ENCODE measurements around the gene STX18. TPM values are rescaled to one million over a fixed set of nuclear protein-coding genes. Genes with fewer than 3 reads are reported as not detected.

Gene STX18
- total RNA-seq, 1 experiment from 2014 or later: 32.7 TPM

DNA sequence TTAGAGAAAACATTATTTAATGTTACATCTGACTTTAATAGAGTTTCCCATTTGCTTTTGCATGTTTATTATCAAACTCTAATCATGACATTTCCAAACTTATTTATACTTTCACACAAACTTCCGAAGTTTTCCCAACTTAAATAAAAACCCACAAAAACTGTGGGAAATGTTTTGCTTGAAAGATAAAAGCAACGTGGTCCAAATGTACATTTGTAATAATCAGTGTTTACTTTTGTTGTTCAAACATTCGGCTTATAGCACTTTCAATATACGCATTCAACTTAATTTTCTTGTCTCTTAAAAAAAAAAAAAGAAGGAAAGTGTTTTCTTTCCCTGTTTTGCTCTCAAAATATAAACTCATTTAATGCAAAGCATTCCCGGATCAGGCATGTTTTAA, 51.0 kb downstream of the STX18 start:
- CTCF ChIA-PET: interaction anchor here (1.5 to 2.4 kb wide), 2 partner anchors 10 kb away, joined by 5 to 8 read pairs; no protein-coding TSS in a partner anchor
- no peak for DNase-seq (ENCODE audit: unreplicated experiment)
- POLR2A ChIA-PET: no interaction called here
- no peaks in the 10 kb centered on the region for H3K27me3 Mint-ChIP-seq (ENCODE audit: insufficient read depth, unreplicated experiment)
- intact Hi-C loops (cut with micrococcal nuclease): no loop called here
- no peaks in the 10 kb centered on the region for H3K9me3 Mint-ChIP-seq (ENCODE audit: unreplicated experiment)
- TF ChIP-seq, protein P1, sequence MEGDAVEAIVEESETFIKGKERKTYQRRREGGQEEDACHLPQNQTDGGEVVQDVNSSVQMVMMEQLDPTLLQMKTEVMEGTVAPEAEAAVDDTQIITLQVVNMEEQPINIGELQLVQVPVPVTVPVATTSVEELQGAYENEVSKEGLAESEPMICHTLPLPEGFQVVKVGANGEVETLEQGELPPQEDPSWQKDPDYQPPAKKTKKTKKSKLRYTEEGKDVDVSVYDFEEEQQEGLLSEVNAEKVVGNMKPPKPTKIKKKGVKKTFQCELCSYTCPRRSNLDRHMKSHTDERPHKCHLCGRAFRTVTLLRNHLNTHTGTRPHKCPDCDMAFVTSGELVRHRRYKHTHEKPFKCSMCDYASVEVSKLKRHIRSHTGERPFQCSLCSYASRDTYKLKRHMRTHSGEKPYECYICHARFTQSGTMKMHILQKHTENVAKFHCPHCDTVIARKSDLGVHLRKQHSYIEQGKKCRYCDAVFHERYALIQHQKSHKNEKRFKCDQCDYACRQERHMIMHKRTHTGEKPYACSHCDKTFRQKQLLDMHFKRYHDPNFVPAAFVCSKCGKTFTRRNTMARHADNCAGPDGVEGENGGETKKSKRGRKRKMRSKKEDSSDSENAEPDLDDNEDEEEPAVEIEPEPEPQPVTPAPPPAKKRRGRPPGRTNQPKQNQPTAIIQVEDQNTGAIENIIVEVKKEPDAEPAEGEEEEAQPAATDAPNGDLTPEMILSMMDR (IDR thresholded peaks at IDR 0.05; ENCODE audit: unreplicated experiment): no peak
- no peak overlapping the region for H3K4me3 Mint-ChIP-seq (ENCODE audit: unreplicated experiment)
- BruUV-seq (replicated peaks): no TSS peak
- no peaks in the 10 kb centered on the region for H3K36me3 Mint-ChIP-seq (ENCODE audit: insufficient read depth, unreplicated experiment)
- no peak overlapping the region for H3K27ac Mint-ChIP-seq (ENCODE audit: low read depth, unreplicated experiment)
- peaks cover 6% of the 10 kb centered on the region for H3K4me1 Mint-ChIP-seq (ENCODE audit: insufficient read depth, unreplicated experiment)

DNA sequence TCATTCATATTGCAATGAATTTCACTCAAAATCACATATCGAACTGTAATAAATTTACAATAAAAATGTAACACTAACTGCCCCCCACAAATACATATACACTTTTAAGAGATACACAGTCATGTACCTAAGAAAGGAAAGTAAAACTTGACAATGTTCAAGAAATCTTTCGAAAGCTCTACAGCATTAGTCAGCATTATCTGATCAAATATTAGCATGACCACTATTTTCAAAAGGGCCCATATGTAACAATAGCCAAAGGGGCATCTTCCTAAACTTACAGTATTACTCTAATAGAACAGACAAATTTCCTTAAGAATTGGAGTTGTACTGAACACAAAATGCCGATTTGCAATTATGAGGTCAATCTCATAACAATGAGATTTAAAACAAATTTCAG, 51.8 kb downstream of the STX18 start:
- Mint-ChIP-seq H3K27ac (ENCODE audit: low read depth, unreplicated experiment) (no peak overlapping the region), H3K9me3 (ENCODE audit: unreplicated experiment) (no peaks in the 10 kb centered on the region), H3K36me3 (ENCODE audit: insufficient read depth, unreplicated experiment) (no peaks in the 10 kb centered on the region), H3K27me3 (ENCODE audit: insufficient read depth, unreplicated experiment) (no peaks in the 10 kb centered on the region), H3K4me3 (ENCODE audit: unreplicated experiment) (no peak overlapping the region), H3K4me1 (ENCODE audit: insufficient read depth, unreplicated experiment) (peaks cover 6% of the 10 kb centered on the region)
- BruUV-seq (replicated peaks): no TSS peak
- intact Hi-C loops (cut with micrococcal nuclease): no loop called here
- ChIA-PET CTCF (interaction anchor here (2.4 to 3.8 kb wide), 2 partner anchors 10 to 30 kb away, joined by 8 to 17 read pairs; no protein-coding TSS in a partner anchor), POLR2A (interaction anchor here (0.7 kb wide), 2 partner anchors 52 to 357 kb away, joined by 3 to 4 read pairs; partner anchors contain the start of gene STX18)
- DNase-seq (ENCODE audit: unreplicated experiment): no peak
- TF ChIP-seq, protein P1 (IDR thresholded peaks at IDR 0.05; ENCODE audit: unreplicated experiment): no peak

DNA sequence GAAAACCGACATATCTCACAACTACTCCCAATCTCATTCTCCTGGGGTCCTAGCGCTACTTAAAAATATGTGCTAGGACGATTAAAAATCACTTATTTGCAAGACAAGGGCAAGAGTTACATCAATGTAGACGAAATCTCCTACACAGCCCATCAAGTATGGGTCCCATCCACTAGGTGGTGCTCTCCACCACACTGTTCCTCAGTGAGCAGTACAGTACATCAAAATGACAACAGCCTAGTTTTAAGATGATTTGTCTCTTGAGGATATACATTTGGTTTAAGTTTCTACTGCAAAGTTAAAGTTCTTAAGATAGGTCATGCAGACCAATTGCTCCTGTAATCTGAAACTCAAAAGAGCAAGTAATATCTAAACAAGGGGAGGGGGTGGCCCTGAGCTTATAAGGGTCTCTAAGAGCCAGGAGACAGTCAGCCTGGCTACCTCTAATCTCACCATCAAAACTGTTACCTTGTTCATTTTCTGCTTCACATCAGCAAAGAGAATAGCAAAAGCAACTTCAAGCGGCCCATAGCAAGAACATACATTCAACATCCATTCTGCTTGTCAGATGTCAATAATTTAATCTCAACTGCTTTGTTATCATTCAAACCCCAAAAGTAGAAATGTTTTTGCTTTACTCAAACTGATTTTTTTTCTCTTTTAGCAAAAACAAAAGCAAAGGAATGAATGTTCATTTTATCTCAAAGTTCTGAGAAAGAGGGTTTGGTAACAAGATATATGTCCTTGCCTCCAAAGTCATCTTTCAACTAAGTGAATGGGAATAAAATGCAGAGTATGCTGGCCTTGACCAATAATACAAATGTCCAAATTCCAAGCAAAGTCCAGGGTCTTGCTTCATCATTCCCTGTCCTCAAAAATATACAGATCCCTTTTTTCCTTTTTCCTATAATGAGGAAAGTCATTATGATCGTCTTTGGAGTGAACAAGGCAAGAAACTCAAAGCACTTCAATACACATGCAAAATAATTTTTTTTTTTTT, 53.1 kb downstream of the STX18 start:
- H3K27me3 Mint-ChIP-seq (ENCODE audit: insufficient read depth, unreplicated experiment): no peaks in the 10 kb centered on the region
- POLR2A ChIA-PET: interaction anchor here (1.0 kb wide), 1 partner anchor 389 kb away, joined by 3 read pairs; no protein-coding TSS in a partner anchor
- no peaks in the 10 kb centered on the region for H3K9me3 Mint-ChIP-seq (ENCODE audit: unreplicated experiment)
- no peak overlapping the region for H3K27ac Mint-ChIP-seq (ENCODE audit: low read depth, unreplicated experiment)
- intact Hi-C loops (cut with micrococcal nuclease): loop anchor here (1.0 to 10.0 kb wide), 5 partner anchors 205 to 1306 kb away; no protein-coding TSS in a partner anchor
- no peaks in the 10 kb centered on the region for H3K36me3 Mint-ChIP-seq (ENCODE audit: insufficient read depth, unreplicated experiment)
- DNase-seq (ENCODE audit: unreplicated experiment): peak; percentile 75
- H3K4me1 Mint-ChIP-seq (ENCODE audit: insufficient read depth, unreplicated experiment): peaks cover 6% of the 10 kb centered on the region
- H3K4me3 Mint-ChIP-seq (ENCODE audit: unreplicated experiment): no peak overlapping the region
- TF ChIP-seq, protein P1 (IDR thresholded peaks at IDR 0.05; ENCODE audit: unreplicated experiment): peak; percentile 74
- CTCF ChIA-PET: interaction anchor here (0.6 to 3.8 kb wide), 28 partner anchors 8 to 1762 kb away, joined by 3 to 17 read pairs (median 3); no protein-coding TSS in a partner anchor
- BruUV-seq (replicated peaks): no TSS peak

DNA sequence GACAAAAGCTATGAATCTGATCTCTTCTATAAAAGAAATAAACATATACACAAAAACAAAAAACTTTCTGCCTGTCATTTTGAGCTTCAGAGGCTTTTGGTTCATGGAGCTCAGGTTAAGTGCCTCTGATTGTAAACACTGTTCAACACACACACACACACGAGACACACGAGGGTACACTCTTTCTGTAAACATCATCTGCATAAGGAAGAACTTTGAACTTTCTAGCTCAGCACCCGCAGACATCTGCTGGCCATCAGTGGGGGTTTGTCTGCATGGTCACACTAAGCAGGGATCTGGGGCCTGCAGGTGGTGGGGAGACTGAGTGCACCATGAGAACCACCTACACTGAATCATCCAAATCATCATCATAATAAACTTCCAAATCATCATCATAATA, 54.9 kb downstream of the STX18 start:
- no peak overlapping the region for H3K4me3 Mint-ChIP-seq (ENCODE audit: unreplicated experiment)
- H3K4me1 Mint-ChIP-seq (ENCODE audit: insufficient read depth, unreplicated experiment): peaks cover 6% of the 10 kb centered on the region
- CTCF ChIA-PET: interaction anchor here (0.6 to 3.8 kb wide), 11 partner anchors 10 to 532 kb away, joined by 3 to 17 read pairs (median 3); no protein-coding TSS in a partner anchor
- TF ChIP-seq, protein P1 (IDR thresholded peaks at IDR 0.05; ENCODE audit: unreplicated experiment): no peak
- DNase-seq (ENCODE audit: unreplicated experiment): no peak
- H3K9me3 Mint-ChIP-seq (ENCODE audit: unreplicated experiment): no peaks in the 10 kb centered on the region
- BruUV-seq (replicated peaks): no TSS peak
- no peaks in the 10 kb centered on the region for H3K36me3 Mint-ChIP-seq (ENCODE audit: insufficient read depth, unreplicated experiment)
- no peak overlapping the region for H3K27ac Mint-ChIP-seq (ENCODE audit: low read depth, unreplicated experiment)
- POLR2A ChIA-PET: interaction anchor here (0.6 kb wide), 1 partner anchor 9 kb away, joined by 4 read pairs; no protein-coding TSS in a partner anchor
- no peaks in the 10 kb centered on the region for H3K27me3 Mint-ChIP-seq (ENCODE audit: insufficient read depth, unreplicated experiment)
- intact Hi-C loops (cut with micrococcal nuclease): loop anchor here (5.0 to 10.0 kb wide), 2 partner anchors 655 to 1308 kb away; no protein-coding TSS in a partner anchor
